Retina (tissue), 1 donor: ENCODE results near the gene RBMS2.

Experiments used
- DNase-seq: peaks from one replicate; pipeline ENCODE4 v3.0.0-alpha.2; 2016

The RBMS2 gene

GRCh38 chr12:56589783-56590182, 68.2 kb downstream of the RBMS2 start:
- DNase-seq, result no peak

- no peak for DNase-seq
These were observed 68.7 kb downstream of the RBMS2 start for GRCh38 chr12:56590237-56590830.

- no peak for DNase-seq
These were observed 69.5 kb downstream of the RBMS2 start for GRCh38 chr12:56591126-56591525.

- DNase-seq, result no peak
These were observed 70.3 kb downstream of the RBMS2 start for GRCh38 chr12:56591961-56592360.

- DNase-seq, result peak; percentile 68
These were observed 72.4 kb downstream of the RBMS2 start for GRCh38 chr12:56593909-56594621.

GRCh38 chr12:56596815-56597214, 75.2 kb downstream of the RBMS2 start:
- DNase-seq, result no peak

- DNase-seq, result no peak
These were observed 77.4 kb downstream of the RBMS2 start for GRCh38 chr12:56599041-56599440.

- DNase-seq, result no peak
These were observed 78.2 kb downstream of the RBMS2 start for GRCh38 chr12:56599797-56600196.

GRCh38 chr12:56600753-56601152, 79.1 kb downstream of the RBMS2 start:
- DNase-seq, result no peak

- no peak for DNase-seq
These were observed 79.9 kb downstream of the RBMS2 start for GRCh38 chr12:56601503-56601902.

- DNase-seq, result no peak
These were observed 80.6 kb downstream of the RBMS2 start for GRCh38 chr12:56602239-56602638.

- DNase-seq, result no peak
These were observed 82.7 kb downstream of the RBMS2 start for GRCh38 chr12:56604355-56604754.

- no peak for DNase-seq
These were observed 93.0 kb downstream of the RBMS2 start for GRCh38 chr12:56614627-56615026.

- no peak for DNase-seq
These were observed 94.6 kb downstream of the RBMS2 start for GRCh38 chr12:56616244-56616643.

- DNase-seq, result no peak
These were observed 95.3 kb downstream of the RBMS2 start for GRCh38 chr12:56616925-56617324.

GRCh38 chr12:56622535-56622934, 100.9 kb downstream of the RBMS2 start:
- no peak for DNase-seq

- DNase-seq, result no peak
These were observed 105.1 kb downstream of the RBMS2 start for GRCh38 chr12:56626701-56627100.

GRCh38 chr12:56628671-56629458, 107.2 kb downstream of the RBMS2 start:
- DNase-seq, result peak; percentile 69

- DNase-seq, result peak; percentile 60
These were observed 108.0 kb downstream of the RBMS2 start for GRCh38 chr12:56629459-56630179.

GRCh38 chr12:56630180-56630632, 108.6 kb downstream of the RBMS2 start, which contains the start of gene BAZ2A:
BAZ2A (minus strand) TSS chr12:56630326; CDS start chr12:56617530, 12,796 bp downstream.
- DNase-seq, result peak; percentile 88

GRCh38 chr12:56631790-56632700, 110.4 kb downstream of the RBMS2 start:
- peak; percentile 59 for DNase-seq
